ENCODE measurements around the gene PSKH1.

Gene PSKH1

GRCh38 chr16:67961551-67961957, 68.5 kb downstream of the PSKH1 start:
- DNase-seq (ENCODE audit: low read depth in 1 of 2, low spot score in 1 of 2): no peak
- H3K27ac ChIP-seq (replicated peaks): no peak overlapping the region
- H3K4me3 ChIP-seq (replicated peaks; ENCODE audit: insufficient read depth, low read length): no peak overlapping the region
- TF ChIP-seq, protein P1, sequence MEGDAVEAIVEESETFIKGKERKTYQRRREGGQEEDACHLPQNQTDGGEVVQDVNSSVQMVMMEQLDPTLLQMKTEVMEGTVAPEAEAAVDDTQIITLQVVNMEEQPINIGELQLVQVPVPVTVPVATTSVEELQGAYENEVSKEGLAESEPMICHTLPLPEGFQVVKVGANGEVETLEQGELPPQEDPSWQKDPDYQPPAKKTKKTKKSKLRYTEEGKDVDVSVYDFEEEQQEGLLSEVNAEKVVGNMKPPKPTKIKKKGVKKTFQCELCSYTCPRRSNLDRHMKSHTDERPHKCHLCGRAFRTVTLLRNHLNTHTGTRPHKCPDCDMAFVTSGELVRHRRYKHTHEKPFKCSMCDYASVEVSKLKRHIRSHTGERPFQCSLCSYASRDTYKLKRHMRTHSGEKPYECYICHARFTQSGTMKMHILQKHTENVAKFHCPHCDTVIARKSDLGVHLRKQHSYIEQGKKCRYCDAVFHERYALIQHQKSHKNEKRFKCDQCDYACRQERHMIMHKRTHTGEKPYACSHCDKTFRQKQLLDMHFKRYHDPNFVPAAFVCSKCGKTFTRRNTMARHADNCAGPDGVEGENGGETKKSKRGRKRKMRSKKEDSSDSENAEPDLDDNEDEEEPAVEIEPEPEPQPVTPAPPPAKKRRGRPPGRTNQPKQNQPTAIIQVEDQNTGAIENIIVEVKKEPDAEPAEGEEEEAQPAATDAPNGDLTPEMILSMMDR (IDR thresholded peaks at IDR 0.05; ENCODE audit: insufficient read depth, low read length): no peak
- TF ChIP-seq GABPA (IDR thresholded peaks at IDR 0.05; ENCODE audit: low read depth): no peak
- H3K27me3 ChIP-seq (ENCODE audit: insufficient read depth, poor library complexity, severe bottlenecking): no peaks in the 10 kb centered on the region

DNA sequence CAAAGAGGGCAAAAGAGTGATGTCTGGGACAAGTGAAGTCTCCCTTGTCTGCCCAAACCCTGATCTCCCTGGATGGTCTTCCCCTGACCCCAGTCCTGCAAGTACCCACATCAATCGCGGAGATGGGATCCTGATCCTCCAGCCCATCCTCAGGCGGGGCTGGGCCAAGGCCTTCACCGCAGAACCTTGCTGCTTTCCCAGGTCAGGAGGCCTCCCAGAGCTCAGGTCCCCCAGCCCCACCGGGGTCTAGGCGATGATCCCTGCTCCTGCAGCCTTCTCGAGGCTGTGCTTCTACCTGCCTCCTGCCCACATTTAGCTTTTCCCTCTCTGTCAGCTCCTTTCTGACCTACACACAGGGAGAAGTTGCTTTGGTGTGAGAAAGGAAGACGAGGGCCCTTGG, 69.1 kb downstream of the PSKH1 start:
- Histone ChIP-seq H3K27ac (replicated peaks) (no peak overlapping the region), H3K4me3 (replicated peaks; ENCODE audit: insufficient read depth, low read length) (no peak overlapping the region), H3K27me3 (ENCODE audit: insufficient read depth, poor library complexity, severe bottlenecking) (no peaks in the 10 kb centered on the region)
- TF ChIP-seq REST (IDR thresholded peaks at IDR 0.05; ENCODE audit: insufficient replicate concordance, low read depth): no peak
- TF ChIP-seq, protein P1 (IDR thresholded peaks at IDR 0.05; ENCODE audit: insufficient read depth, low read length): no peak
- no peak for TF ChIP-seq GABPA (IDR thresholded peaks at IDR 0.05; ENCODE audit: low read depth)
- TF ChIP-seq POLR2AphosphoS5 (IDR thresholded peaks at IDR 0.05; ENCODE audit: low read depth): no peak
- no peak for TF ChIP-seq SPI1 (IDR thresholded peaks at IDR 0.05; ENCODE audit: borderline replicate concordance, low read depth)
- DNase-seq (ENCODE audit: low read depth in 1 of 2, low spot score in 1 of 2): no peak

- no peak for DNase-seq (ENCODE audit: low read depth in 1 of 2, low spot score in 1 of 2)
- H3K4me3 ChIP-seq (replicated peaks; ENCODE audit: insufficient read depth, low read length): no peak overlapping the region
- no peak overlapping the region for H3K27ac ChIP-seq (replicated peaks)
- TF ChIP-seq GABPA (IDR thresholded peaks at IDR 0.05; ENCODE audit: low read depth) (no peak), POLR2AphosphoS5 (IDR thresholded peaks at IDR 0.05; ENCODE audit: low read depth) (no peak), SPI1 (IDR thresholded peaks at IDR 0.05; ENCODE audit: borderline replicate concordance, low read depth) (no peak), REST (IDR thresholded peaks at IDR 0.05; ENCODE audit: insufficient replicate concordance, low read depth) (no peak)
- TF ChIP-seq, protein P1 (IDR thresholded peaks at IDR 0.05; ENCODE audit: insufficient read depth, low read length): no peak
- no peaks in the 10 kb centered on the region for H3K27me3 ChIP-seq (ENCODE audit: insufficient read depth, poor library complexity, severe bottlenecking)
Observed at GRCh38 chr16:67963292-67963661, 70.2 kb downstream of the PSKH1 start.

- TF ChIP-seq, protein P1 (IDR thresholded peaks at IDR 0.05; ENCODE audit: insufficient read depth, low read length): no peak
- no peak for TF ChIP-seq REST (IDR thresholded peaks at IDR 0.05; ENCODE audit: insufficient replicate concordance, low read depth)
- TF ChIP-seq SPI1 (IDR thresholded peaks at IDR 0.05; ENCODE audit: borderline replicate concordance, low read depth): no peak
- TF ChIP-seq GABPA (IDR thresholded peaks at IDR 0.05; ENCODE audit: low read depth): no peak
- no peak for TF ChIP-seq POLR2AphosphoS5 (IDR thresholded peaks at IDR 0.05; ENCODE audit: low read depth)
- Histone ChIP-seq H3K27me3 (ENCODE audit: insufficient read depth, poor library complexity, severe bottlenecking) (no peaks in the 10 kb centered on the region), H3K4me3 (replicated peaks; ENCODE audit: insufficient read depth, low read length) (no peak overlapping the region), H3K27ac (replicated peaks) (no peak overlapping the region)
- no peak for DNase-seq (ENCODE audit: low read depth in 1 of 2, low spot score in 1 of 2)
Observed at GRCh38 chr16:67963662-67964321, 70.7 kb downstream of the PSKH1 start.

All from HL-60 (cell line).